Germinal center (tissue), 1 donor: ENCODE results near the gene CSRNP2.
A peak's percentile ranks its signal among the peaks of the same experiment; 100 is the strongest.
"Not testable (repeated sequence)": the region's sequence is repeated elsewhere in the genome, so short reads cannot be mapped to it uniquely, and the experiment has no call there.

Experiments
- DNase-seq: peaks from one replicate; pipeline ENCODE4 v3.0.0; 2012; ENCODE audit warnings: mixed read lengths, low spot score

CSRNP2 gene, protein sequence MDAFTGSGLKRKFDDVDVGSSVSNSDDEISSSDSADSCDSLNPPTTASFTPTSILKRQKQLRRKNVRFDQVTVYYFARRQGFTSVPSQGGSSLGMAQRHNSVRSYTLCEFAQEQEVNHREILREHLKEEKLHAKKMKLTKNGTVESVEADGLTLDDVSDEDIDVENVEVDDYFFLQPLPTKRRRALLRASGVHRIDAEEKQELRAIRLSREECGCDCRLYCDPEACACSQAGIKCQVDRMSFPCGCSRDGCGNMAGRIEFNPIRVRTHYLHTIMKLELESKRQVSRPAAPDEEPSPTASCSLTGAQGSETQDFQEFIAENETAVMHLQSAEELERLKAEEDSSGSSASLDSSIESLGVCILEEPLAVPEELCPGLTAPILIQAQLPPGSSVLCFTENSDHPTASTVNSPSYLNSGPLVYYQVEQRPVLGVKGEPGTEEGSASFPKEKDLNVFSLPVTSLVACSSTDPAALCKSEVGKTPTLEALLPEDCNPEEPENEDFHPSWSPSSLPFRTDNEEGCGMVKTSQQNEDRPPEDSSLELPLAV

DNA sequence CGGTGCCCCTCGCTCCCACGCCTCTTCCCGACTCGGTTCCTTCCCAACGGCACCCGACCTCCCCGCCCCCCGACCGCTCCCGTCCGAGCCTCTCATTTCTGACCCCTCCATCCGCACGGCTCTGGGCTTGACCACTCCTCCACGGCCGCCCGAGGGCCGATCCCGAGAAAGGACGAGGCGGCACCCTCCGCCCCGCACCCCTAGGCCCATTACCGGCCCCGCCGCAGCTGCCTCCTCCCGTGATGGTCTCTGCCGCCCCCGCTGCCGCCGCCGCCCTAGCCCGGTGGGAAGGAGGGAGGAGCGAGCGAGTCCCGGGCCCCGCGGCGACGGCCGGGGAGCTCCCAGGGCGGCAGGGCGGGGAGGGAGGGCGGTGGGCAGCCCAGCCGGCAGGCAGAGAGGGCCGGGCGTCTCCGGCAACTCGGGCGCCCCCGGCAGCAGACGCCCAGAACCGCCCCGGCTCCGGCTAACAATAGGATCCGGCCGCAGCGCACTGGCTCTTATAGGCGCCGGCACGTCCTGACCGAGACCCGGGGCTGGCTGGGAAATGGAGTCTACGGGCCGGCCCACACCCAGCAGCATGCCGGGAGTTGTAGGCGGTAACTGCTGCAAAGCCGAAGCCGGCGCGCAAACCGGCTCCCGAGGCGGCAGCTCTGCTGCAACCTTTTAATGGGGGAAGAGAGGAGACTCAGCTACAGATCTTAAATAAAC, at the start of gene CSRNP2:
Gene CSRNP2, minus strand, starts transcription at position 471 of the 708 bp plus-strand sequence. CDS start 7,035 bp downstream, outside the sequence.
- peak; percentile 97 for DNase-seq

DNA sequence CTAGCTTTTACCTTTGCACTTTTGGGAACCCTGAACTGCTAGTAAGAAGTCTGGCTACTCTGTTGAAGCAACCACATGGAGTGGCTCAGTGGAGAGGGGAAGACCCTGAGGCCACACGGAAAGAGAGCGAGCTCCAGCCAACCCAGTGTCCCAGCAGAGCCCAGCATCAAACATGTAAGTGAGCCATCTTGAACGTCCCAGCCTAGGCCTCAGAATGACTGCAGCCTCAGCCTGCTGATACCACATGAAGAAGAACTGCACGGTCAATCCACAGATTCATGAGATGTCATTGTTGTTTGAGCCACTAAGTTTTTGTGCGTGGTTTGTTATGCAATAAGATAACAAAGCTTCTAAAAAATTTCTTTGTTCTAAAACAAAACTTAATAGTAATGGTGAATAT, 49.3 kb upstream of the CSRNP2 start:
- no peak for DNase-seq

GRCh38 chr12:51131745-51132521, 48.5 kb upstream of the CSRNP2 start:
- DNase-seq: no peak

GRCh38 chr12:51128919-51129318, 45.5 kb upstream of the CSRNP2 start:
- no peak for DNase-seq

DNA sequence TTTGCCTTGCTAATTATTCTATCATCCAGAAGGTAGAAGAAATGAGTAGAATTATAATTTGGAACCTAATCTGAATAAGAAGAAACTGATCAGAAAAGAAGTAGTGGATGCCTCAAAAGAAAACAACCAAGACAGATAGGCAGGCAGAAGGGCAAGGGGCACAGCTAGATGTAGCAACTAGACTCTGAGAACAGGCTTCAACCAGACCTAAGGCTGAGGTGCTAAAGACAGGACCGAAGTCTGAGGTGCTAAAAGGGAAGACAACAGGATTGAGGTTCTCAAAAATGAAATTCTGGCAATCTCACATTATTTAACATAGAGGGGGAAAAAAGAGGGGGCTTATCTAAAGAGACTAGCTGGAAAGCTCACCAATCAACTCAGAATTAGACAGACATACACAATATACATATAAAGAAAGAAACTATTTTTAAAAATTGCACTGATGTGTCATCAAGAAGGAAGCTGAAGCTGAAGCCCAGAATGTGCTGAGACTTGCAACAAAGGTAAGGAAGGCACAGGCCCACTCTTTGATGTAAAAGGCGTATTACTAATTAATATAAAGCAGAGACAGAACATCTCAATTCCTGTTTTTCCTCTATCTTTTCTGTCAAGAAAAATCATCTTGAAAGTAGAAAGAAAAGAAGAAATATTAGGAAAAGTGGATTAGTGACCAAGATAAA, 43.8 kb upstream of the CSRNP2 start:
- DNase-seq: no peak

GRCh38 chr12:51126297-51126696, 42.9 kb upstream of the CSRNP2 start:
- no peak for DNase-seq

GRCh38 chr12:51124504-51124903, 41.1 kb upstream of the CSRNP2 start:
- no peak for DNase-seq

DNA sequence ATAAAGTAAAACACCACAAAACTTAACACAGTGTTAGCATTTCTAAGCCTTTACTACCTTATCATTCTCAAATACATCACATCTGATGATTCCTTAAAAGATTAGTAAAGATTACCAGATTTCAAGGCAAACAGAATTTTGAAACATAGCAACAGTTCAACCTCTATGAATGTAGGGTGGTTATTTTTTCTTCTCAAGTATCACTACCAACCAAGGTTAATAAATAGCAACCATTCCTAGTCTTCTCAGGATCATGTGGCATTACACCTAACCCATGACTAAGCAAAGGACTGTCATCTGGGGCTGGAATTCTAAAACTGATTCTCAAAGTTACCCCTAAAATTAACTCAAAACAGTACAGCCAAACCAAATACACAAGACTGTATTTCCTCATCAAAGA, 39.4 kb upstream of the CSRNP2 start:
- DNase-seq: no peak

- no peak for DNase-seq
These were observed 35.3 kb upstream of the CSRNP2 start for GRCh38 chr12:51118706-51119105.

GRCh38 chr12:51115533-51115932, 32.1 kb upstream of the CSRNP2 start:
- DNase-seq: no peak

GRCh38 chr12:51108136-51108535, 24.7 kb upstream of the CSRNP2 start:
- no peak for DNase-seq

DNA sequence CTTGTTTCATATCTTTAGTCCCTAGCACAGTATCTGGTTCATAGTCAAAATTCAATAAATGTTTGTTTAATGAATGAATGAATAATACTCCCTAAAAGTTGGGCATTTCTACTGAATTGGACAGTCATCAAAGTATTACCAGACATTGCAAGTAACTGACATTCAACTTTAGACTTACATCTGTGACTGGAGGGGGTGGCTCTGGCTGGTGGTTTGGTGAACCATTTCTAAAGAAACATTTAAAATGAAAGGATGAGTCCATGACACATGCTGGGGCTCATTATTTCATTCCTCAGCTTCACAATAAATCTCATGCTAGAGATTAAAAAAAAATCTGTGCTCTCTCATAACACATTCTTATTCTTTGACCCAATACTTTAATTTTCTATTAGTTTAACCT, 20.6 kb upstream of the CSRNP2 start:
- DNase-seq: no peak

DNA sequence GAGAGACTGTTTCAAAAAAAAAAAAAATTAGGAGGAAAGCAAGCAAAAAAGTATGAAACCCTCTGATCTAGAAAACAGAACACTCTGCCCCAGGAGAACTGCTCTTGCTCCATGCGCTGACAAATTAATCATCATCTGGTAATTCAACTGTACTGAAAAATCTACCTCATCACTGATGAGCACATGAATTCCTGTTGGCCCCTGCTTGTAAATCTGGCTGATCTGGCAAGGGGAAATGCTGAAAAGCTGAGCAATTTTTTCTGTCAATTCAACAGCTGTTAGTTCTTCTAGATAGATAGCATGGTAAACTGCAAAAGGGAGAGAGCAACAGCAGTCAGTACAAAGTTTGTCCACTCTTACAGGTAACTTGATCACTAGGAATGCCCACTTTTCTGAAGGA, 15.2 kb upstream of the CSRNP2 start:
- no peak for DNase-seq

DNA sequence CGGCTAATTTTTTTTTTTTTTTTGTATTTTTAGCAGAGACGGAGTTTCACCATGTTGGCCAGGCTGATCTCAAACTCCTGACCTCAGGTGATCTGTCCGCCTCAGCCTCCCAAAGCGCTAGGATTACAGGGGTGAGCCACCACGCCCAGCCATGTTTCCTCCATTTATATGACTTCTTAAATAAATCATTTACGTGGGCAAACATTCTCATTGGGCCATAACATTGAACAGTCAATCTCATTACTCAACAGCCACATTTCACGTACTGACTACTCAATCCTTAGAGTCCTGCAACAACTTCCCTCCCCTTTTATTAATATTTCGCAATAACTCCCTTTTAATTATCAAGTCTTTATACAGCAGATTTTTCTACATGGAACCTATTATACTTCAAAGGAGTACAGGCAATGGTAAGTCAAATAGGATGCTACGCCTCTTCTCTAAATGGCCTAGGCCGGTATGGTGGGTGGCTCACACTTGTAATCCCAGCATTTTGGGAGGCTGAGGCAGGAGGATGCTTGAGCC, 7.4 kb upstream of the CSRNP2 start:
- DNase-seq: no peak

DNA sequence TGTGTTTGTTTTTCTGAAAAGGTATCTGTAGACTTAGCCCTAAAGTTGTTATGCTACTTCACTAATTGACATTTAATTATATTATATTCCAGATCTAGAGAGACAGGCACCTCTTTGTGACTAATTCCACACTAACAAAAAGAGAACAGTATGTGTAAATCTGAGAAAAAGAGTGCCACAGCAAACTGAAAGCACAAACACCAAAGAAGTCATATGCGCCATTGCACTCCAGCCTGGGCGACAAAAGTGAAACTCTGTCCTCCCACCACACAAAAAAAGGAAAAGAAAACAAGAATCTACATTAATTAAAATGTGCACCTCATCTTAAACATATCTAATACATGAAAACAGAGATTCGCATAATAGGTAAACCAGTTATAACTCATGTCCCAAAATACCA, 4.4 kb upstream of the CSRNP2 start:
- no peak for DNase-seq

- DNase-seq: no peak
These were observed 3.5 kb upstream of the CSRNP2 start for GRCh38 chr12:51086933-51087332.

- no peak for DNase-seq
These were observed 2.4 kb upstream of the CSRNP2 start for GRCh38 chr12:51085757-51086156.

- DNase-seq: no peak
These were observed 753 bp downstream of the CSRNP2 start for GRCh38 chr12:51082561-51083125.

DNA sequence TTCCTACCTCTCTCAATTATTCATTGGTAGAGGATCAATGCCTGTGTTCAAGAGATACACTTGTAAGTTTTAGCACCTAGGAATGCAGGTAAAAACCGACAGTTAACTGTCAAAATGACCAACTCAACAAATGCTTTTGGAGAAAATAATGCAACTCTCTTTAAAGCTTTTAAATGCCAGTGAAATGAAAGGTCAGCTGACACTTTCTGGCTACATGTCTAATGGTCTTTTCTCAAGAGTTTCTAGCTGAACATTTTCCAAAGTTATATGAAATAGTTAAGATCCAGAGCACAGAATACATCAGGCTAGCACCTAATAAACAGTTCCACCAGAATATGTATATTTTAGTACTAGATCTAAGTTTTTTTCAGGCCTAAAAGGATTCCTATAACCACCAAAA, 2.0 kb downstream of the CSRNP2 start:
- no peak for DNase-seq

- no peak for DNase-seq
These were observed 3.3 kb downstream of the CSRNP2 start for GRCh38 chr12:51080136-51080535.

- DNase-seq: not testable (repeated sequence)
These were observed 4.5 kb downstream of the CSRNP2 start for GRCh38 chr12:51078866-51079265.
